ENCODE results near the gene PTPN6.

The PTPN6 gene

DNA sequence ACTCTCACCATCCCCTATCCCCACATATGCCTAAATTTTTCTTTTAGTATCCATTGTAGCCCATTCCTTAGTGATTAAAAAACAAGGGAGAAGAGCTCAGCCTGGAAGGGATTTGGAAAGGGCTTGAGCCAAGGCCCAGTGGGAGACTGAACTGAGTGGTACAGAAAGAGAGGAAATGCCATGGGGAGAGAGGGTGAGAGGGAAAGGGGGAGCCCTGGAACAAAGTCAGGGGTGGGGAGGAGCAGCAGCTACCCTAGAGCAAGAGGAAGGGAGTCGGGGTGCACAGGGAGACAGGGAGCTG lies 26.0 kb upstream of the PTPN6 start:
- no peak overlapping the region for H3K4me3 ChIP-seq (ENCODE audit: low read depth, low read length)
- TF ChIP-seq, protein P1, sequence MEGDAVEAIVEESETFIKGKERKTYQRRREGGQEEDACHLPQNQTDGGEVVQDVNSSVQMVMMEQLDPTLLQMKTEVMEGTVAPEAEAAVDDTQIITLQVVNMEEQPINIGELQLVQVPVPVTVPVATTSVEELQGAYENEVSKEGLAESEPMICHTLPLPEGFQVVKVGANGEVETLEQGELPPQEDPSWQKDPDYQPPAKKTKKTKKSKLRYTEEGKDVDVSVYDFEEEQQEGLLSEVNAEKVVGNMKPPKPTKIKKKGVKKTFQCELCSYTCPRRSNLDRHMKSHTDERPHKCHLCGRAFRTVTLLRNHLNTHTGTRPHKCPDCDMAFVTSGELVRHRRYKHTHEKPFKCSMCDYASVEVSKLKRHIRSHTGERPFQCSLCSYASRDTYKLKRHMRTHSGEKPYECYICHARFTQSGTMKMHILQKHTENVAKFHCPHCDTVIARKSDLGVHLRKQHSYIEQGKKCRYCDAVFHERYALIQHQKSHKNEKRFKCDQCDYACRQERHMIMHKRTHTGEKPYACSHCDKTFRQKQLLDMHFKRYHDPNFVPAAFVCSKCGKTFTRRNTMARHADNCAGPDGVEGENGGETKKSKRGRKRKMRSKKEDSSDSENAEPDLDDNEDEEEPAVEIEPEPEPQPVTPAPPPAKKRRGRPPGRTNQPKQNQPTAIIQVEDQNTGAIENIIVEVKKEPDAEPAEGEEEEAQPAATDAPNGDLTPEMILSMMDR (IDR thresholded peaks at IDR 0.05; ENCODE audit: borderline replicate concordance, insufficient read depth, low read depth, low read length): no peak

DNA sequence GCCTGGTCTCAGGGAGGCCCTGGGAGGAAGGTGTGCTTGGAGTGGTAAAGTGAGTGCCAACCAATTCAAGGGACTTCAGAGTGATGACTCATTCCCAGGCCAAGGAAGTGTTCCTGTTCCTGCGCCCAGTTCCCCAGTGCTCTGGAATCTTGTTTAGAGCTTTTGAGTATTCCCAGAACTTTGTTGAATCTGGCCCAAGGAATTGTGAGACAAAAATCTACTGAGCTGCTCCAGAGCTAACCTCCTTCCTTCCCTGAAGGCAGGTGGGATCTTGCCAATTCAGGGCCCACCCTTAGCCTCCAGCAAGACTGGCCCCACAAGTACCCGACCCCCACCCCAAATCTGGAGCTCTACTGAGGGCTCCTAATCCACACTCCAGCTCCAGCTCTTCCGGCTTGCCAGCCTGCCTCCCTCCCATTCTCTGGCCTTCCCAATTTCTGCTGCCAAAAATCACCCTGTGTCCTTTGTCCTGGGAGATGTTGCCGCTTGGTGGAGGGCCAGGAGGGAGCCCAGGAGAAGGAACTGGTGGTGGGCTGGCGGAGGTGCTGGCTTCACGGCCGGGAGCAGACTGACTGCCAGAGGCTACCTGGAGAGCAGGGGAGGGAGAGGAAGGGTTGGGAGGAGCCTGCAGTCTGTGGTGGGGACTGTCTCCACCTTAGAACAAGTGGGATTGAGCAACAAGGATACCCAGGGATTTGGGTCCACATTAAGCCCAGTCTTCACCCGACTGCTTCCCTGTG lies 25.4 kb upstream of the PTPN6 start:
- no peak overlapping the region for H3K4me3 ChIP-seq (ENCODE audit: low read depth, low read length)
- TF ChIP-seq, protein P1 (IDR thresholded peaks at IDR 0.05; ENCODE audit: borderline replicate concordance, insufficient read depth, low read depth, low read length): no peak

GRCh38 chr12:6927379-6928021 lies 23.7 kb upstream of the PTPN6 start, which contains the start of gene ATN1:
Gene ATN1, plus strand, starts transcription at chr12:6927959. Its CDS starts 6,043 bp downstream, at chr12:6934002.
- peak within 1 kb of the TSS; percentile 85 for H3K4me3 ChIP-seq (ENCODE audit: low read depth, low read length)
- TF ChIP-seq, protein P1 (IDR thresholded peaks at IDR 0.05; ENCODE audit: borderline replicate concordance, insufficient read depth, low read depth, low read length): no peak

DNA sequence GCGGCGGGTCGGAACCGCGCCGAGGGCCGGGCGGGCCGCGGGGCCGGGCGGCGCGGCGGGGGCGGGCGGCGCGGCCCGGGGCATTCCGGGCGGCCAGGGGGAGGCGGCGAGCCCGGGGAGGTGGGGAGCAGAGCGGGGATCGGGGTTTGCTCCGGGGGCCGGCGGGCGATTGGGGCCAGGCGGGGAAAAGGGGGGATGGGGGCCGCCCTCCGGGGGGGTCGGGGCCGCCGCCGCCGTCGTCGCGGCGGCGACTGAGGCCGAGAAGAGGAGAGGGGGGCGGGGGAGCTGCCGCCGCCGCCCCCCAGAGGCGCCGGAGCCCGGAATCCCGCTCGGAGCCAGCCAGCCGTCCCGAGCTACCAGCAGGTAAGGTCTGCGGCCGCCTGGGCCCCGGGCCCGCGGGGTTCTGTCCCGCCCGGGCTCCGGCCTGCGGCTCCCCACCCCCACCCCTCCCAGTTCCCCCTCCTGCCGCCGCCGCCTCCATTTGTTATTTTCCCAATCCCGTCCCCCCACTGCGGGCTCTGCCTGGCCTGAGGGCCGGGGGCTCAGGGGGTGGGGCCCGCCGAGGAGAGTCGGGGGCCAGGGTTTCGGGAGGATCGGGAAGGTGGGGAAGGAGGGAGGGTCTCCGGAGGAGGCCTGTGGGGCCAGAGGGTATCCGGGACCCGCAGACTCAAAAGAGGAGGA lies 23.0 kb upstream of the PTPN6 start:
- H3K4me3 ChIP-seq (ENCODE audit: low read depth, low read length): peak overlapping the region; percentile 85
- TF ChIP-seq, protein P1 (IDR thresholded peaks at IDR 0.05; ENCODE audit: borderline replicate concordance, insufficient read depth, low read depth, low read length): no peak

- peak overlapping the region; percentile 85 for H3K4me3 ChIP-seq (ENCODE audit: low read depth, low read length)
- TF ChIP-seq, protein P1 (IDR thresholded peaks at IDR 0.05; ENCODE audit: borderline replicate concordance, insufficient read depth, low read depth, low read length): no peak
Observed at GRCh38 chr12:6928703-6929407, 22.3 kb upstream of the PTPN6 start.

GRCh38 chr12:6929466-6930452 lies 21.4 kb upstream of the PTPN6 start:
- H3K4me3 ChIP-seq (ENCODE audit: low read depth, low read length): peak overlapping the region; percentile 85
- TF ChIP-seq, protein P1 (IDR thresholded peaks at IDR 0.05; ENCODE audit: borderline replicate concordance, insufficient read depth, low read depth, low read length): no peak
